GM12878 (cell line): ENCODE data around the gene EPHB2. TPM values are rescaled to one million over a fixed set of nuclear protein-coding genes. Genes with fewer than 3 reads are reported as not detected.

Experiments used
- ATAC-seq: fragments of 200-7000 bp; cut with Tn5 transposase; 3 replicates; pipeline ENCODE4 v1.9.1; 2020; ENCODE audit warnings: mild to moderate bottlenecking, moderate library complexity
- BruUV-seq: library from RNA; stranded (reverse); fragments of 400-500 nt; replicated peaks from 2 replicates; lab custom pipeline; 2021; lab: Mats Ljungman, UMichigan
- CTCF ChIA-PET: fragments of 300-600 bp; sonication (Branson Sonifier 250); formaldehyde crosslinking; extraction: SDS; loops from one replicate; lab custom pipeline; 2021; ENCODE audit warnings: inconsistent platforms; lab: Yijun Ruan, JAX
- POLR2A ChIA-PET: fragments of 350-600 bp; formaldehyde crosslinking; extraction: SDS; loops from one replicate; lab custom pipeline; 2021; ENCODE audit warnings: inconsistent platforms; lab: Charles Lee
- RAD21 ChIA-PET: fragments of 300-600 bp; sonication (Branson Sonifier 250); formaldehyde crosslinking; loops from one replicate; lab custom pipeline; 2023; ENCODE audit warnings: antibody characterized with exemption; ENCODE audit not compliant: unreplicated experiment; lab: Charles Lee
- SMC1A ChIA-PET: fragments of 300-600 bp; sonication (Branson Sonifier 250); formaldehyde crosslinking; loops from one replicate; lab custom pipeline; 2023; ENCODE audit not compliant: unreplicated experiment, uncharacterized antibody; lab: Charles Lee
- DNase-seq: peaks from one replicate; pipeline ENCODE4 v3.0.0-alpha.2; 2011; ENCODE audit warnings: low read depth, low spot score
- FAIRE-seq: peaks from 3 replicates; lab custom pipeline; 2011; peaks lifted over from hg19 to GRCh38; lab: Jason Lieb, UNC
- H2AFZ ChIP-seq: 2 replicates; pipeline ENCODE4 v1.6.0; 2011; ENCODE audit warnings: low read depth, low read length, control low read depth; ENCODE audit not compliant: control insufficient read depth
- H3K27ac ChIP-seq: 2 replicates; pipeline ENCODE4 v1.5.1; 2011; ENCODE audit warnings: control low read depth; ENCODE audit not compliant: control insufficient read depth, insufficient read depth
- H3K27me3 ChIP-seq, 2 experiments: replicated peaks in 1 of 2; 2 replicates each; pipeline versions ENCODE4 v1.6.0 to v1.6.1; 2011; ENCODE audit warnings: low read length in 1 of 2; ENCODE audit not compliant: control insufficient read depth in 2 of 2, insufficient read depth in 2 of 2
- H3K36me3 ChIP-seq, 2 experiments: 2 replicates each; pipeline ENCODE4 v1.5.1; 2011; ENCODE audit warnings: low read length in 1 of 2; ENCODE audit not compliant: control insufficient read depth in 2 of 2, insufficient read depth in 2 of 2
- H3K4me1 ChIP-seq: 2 replicates; pipeline ENCODE4 v1.6.1; 2011; ENCODE audit warnings: mild to moderate bottlenecking, low read length, moderate library complexity, mixed read lengths; ENCODE audit not compliant: control insufficient read depth, insufficient read depth
- H3K4me2 ChIP-seq: 2 replicates; pipeline ENCODE4 v1.6.0; 2011; ENCODE audit warnings: control low read depth; ENCODE audit not compliant: control insufficient read depth, insufficient read depth
- H3K4me3 ChIP-seq: fragments of 200-600 bp; sonication (generic); 2 replicates; pipeline ENCODE4 v1.5.1; 2016
- H3K79me2 ChIP-seq: 2 replicates; pipeline ENCODE4 v1.6.0; 2011; ENCODE audit warnings: low read length; ENCODE audit not compliant: control insufficient read depth, insufficient read depth
- H3K9ac ChIP-seq: 2 replicates; pipeline ENCODE4 v1.8.0; 2011; ENCODE audit warnings: low read length, control low read depth, mixed read lengths; ENCODE audit not compliant: control insufficient read depth, insufficient read depth
- H3K9me3 ChIP-seq: replicated peaks from 3 replicates; pipeline ENCODE4 v1.5.1; 2011; ENCODE audit warnings: mild to moderate bottlenecking, low read length; ENCODE audit not compliant: control insufficient read depth, insufficient read depth
- H4K20me1 ChIP-seq: 2 replicates; pipeline ENCODE4 v1.6.0; 2011; ENCODE audit not compliant: control insufficient read depth, insufficient read depth
- CEBPB ChIP-seq, 2 experiments: fragments of 150-350 bp in 1 of 2; IDR thresholded peaks; 2 replicates each; pipeline ENCODE4 v1.6.1; 2012 to 2014; ENCODE audit warnings: low read depth in 2 of 2, low read length in 2 of 2, borderline replicate concordance in 1 of 2, inconsistent platforms in 1 of 2
- EGR1 ChIP-seq, 2 experiments: IDR thresholded peaks; 1 replicate in 1 of 2; 2 replicates in 1 of 2; pipeline ENCODE4 v1.6.1; 2011 to 2012; ENCODE audit warnings: low read depth in 2 of 2, low read length in 2 of 2, borderline replicate concordance in 1 of 2, mild to moderate bottlenecking in 1 of 2, moderate library complexity in 1 of 2
- IRF3 ChIP-seq: fragments of 450-650 bp; IDR thresholded peaks from 2 replicates; pipeline ENCODE4 v1.6.1; 2014; ENCODE audit warnings: mild to moderate bottlenecking
- LARP7 ChIP-seq: fragments of 450-650 bp; IDR thresholded peaks from 2 replicates; pipeline ENCODE4 v1.6.1; 2017; ENCODE audit warnings: mild to moderate bottlenecking
- MAX ChIP-seq: IDR thresholded peaks from 2 replicates; pipeline ENCODE4 v1.6.1; 2012; ENCODE audit warnings: low read depth, low read length, improper control_type of control experiment
- NBN ChIP-seq: fragments of 450-650 bp; IDR thresholded peaks from 2 replicates; pipeline ENCODE4 v1.6.1; 2016
- NFYB ChIP-seq: IDR thresholded peaks from 2 replicates; pipeline ENCODE4 v1.6.1; 2011; ENCODE audit warnings: low read depth, mild to moderate bottlenecking, low read length, improper control_type of control experiment, moderate library complexity; ENCODE audit not compliant: insufficient read depth
- PAX5 ChIP-seq: IDR thresholded peaks from 2 replicates; pipeline ENCODE4 v1.6.1; 2011; ENCODE audit warnings: low read depth, low read length, borderline replicate concordance
- POLR2AphosphoS5 ChIP-seq: IDR thresholded peaks from 2 replicates; pipeline ENCODE4 v1.6.1; 2011; ENCODE audit warnings: mild to moderate bottlenecking, low read length, inconsistent platforms
- SMARCA5 ChIP-seq: fragments of 450-650 bp; IDR thresholded peaks from 2 replicates; pipeline ENCODE4 v1.6.1; 2017; ENCODE audit warnings: mild to moderate bottlenecking
- SREBF2 ChIP-seq: IDR thresholded peaks from 2 replicates; pipeline ENCODE4 v1.6.1; 2012; ENCODE audit warnings: mild to moderate bottlenecking, low read length
- ZBTB33 ChIP-seq: fragments of 450-650 bp; IDR thresholded peaks from 2 replicates; pipeline ENCODE4 v1.6.1; 2017; ENCODE audit warnings: mild to moderate bottlenecking
- ZNF24 ChIP-seq: fragments of 450-650 bp; IDR thresholded peaks from 2 replicates; pipeline ENCODE4 v1.6.1; 2017; ENCODE audit warnings: antibody characterized with exemption, mild to moderate bottlenecking
- WGBS: methylation state at CpG from one replicate; pipeline ENCODE4 v1.1.6; 2016; ENCODE audit warnings: low lambda C conversion rate; ENCODE audit not compliant: insufficient replicate concordance, insufficient coverage; ENCODE audit errors: missing lambda C conversion rate; 5-methylcytosine and 5-hydroxymethylcytosine counted together
- in situ Hi-C: fragments of 300-500 bp; cut with MboI; formaldehyde crosslinking; loops from 9 replicates; pipeline ENCODE4 v1.14.3; 2018; ENCODE audit warnings: mixed read lengths
- intact Hi-C: fragments of 100-400 bp; cut with micrococcal nuclease; formaldehyde crosslinking; loops from one replicate; pipeline ENCODE4 v1.14.2; 2022; ENCODE audit not compliant: unreplicated experiment
- polyA plus RNA-seq, 11 experiments: library from polyadenylated mRNA; depleted of rRNA in 4 of 11; unstranded in 6 of 11; stranded (reverse) in 5 of 11; fragments of >200 nt; fragmentation: Nextera tagmentation in 4 of 11; fragmentation: Illumina TruSeq in 1 of 11; extraction: Ambion mirVana in 4 of 11; extraction: Trizol in 1 of 11; gene quantifications; 1 replicate in 1 of 11; 2 replicates in 10 of 11; pipeline versions ENCODE4 v1.2.1 to v1.2.3, GENCODE V29; 2011 to 2016; ENCODE audit warnings: inconsistent platforms in 2 of 11, missing spikeins in 2 of 11, low read depth in 1 of 11
- total RNA-seq, 4 experiments: library from RNA; depleted of rRNA in 3 of 4; stranded (reverse); fragments of >200 nt in 3 of 4; fragmentation: Illumina TruSeq in 1 of 4; extraction: Trizol in 1 of 4; gene quantifications; 2 replicates each; pipeline versions ENCODE4 v1.2.1 to v1.2.3, GENCODE V29; 2013 to 2021

The EPHB2 gene
- total and polyA plus RNA-seq, 10 of the 15 experiments (the other 5 are each of a cell fraction or from before 2014, with no cell fraction given), result 0.13 to 3.3 (median 0.92) TPM

GRCh38 chr1:22761821-22762220 is 51.2 kb downstream of the EPHB2 start:
- SMC1A ChIA-PET, result no interaction called here
- Histone ChIP-seq H3K79me2 (no peaks in the 10 kb centered on the region), H3K36me3 (no peaks in the 10 kb centered on the region), H3K9me3 (no peaks in the 10 kb centered on the region), H3K4me3 (no peak overlapping the region), H2AFZ (no peak overlapping the region), H3K4me1 (peaks cover 16% of the 10 kb centered on the region), H3K27me3 (no peaks in the 10 kb centered on the region), H3K27ac (no peak overlapping the region), H3K9ac (no peak overlapping the region), H3K4me2 (no peak overlapping the region), H4K20me1 (no peaks in the 10 kb centered on the region)
- intact Hi-C loops, result no loop called here
- RAD21 ChIA-PET, result no interaction called here
- CTCF ChIA-PET, result interaction anchor here (1.0 kb wide), 1 partner anchor 58 kb away, joined by 4 read pairs; no protein-coding TSS in a partner anchor
- TF ChIP-seq SREBF2, result no peak
- TF ChIP-seq POLR2AphosphoS5, result no peak
- no peak for TF ChIP-seq EGR1 (IDR thresholded peaks at IDR 0.05; ENCODE audit: borderline replicate concordance in 1 of 2, low read depth in 2 of 2, low read length in 2 of 2)
- TF ChIP-seq SMARCA5, result no peak
- no peak for TF ChIP-seq ZNF24
- no peak for TF ChIP-seq MAX
- no peak for TF ChIP-seq IRF3
- TF ChIP-seq LARP7, result no peak
- no peak for TF ChIP-seq PAX5
- TF ChIP-seq NFYB, result no peak
- TF ChIP-seq ZBTB33, result no peak
- TF ChIP-seq CEBPB (IDR thresholded peaks at IDR 0.05; ENCODE audit: borderline replicate concordance in 1 of 2, low read depth in 2 of 2, low read length in 2 of 2), result no peak
- no peak for TF ChIP-seq NBN
- WGBS, result 50% methylated on average over 13 of the region's 13 CpGs
- no TSS peak for BruUV-seq
- FAIRE-seq (no peak), DNase-seq (no peak), ATAC-seq (no peak)
- POLR2A ChIA-PET, result no interaction called here
- in situ Hi-C loops, result no loop called here
